Measurements from ENCODE around the gene RORC.

DNA sequence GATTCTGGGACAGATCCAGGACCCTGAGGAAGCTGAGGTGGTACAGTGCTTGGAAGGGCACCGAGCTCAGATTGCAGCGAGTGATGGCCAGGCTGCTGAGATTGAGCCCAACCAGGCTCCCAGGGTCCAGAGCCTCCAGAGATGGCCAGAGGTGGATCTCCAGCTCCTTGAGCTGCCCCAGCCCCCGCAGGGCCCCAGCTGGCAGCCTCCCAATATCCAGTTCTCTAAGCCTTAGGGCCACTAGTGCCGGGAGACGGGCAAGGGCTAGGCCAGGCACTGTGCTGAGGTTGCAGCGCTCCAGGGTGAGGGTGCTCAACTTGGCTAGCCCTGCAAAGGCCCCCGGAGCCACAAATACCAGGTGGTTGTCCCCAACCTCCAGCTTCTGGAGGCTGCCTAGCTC, 29.8 kb downstream of the RORC start:
- TF ChIP-seq POLR2A (IDR thresholded peaks at IDR 0.05; ENCODE audit: low read depth, low read length) = no peak
- no peak for TF ChIP-seq POLR2AphosphoS5 (IDR thresholded peaks at IDR 0.05; ENCODE audit: low read depth, low read length)
- TF ChIP-seq TAF1 (IDR thresholded peaks at IDR 0.05; ENCODE audit: low read depth, low read length) = no peak
- no peak for TF ChIP-seq POU2F2 (IDR thresholded peaks at IDR 0.05; ENCODE audit: low read depth, low read length)
- TF ChIP-seq PAX5 (IDR thresholded peaks at IDR 0.05; ENCODE audit: insufficient read depth, low read length, severe bottlenecking) = no peak
- TF ChIP-seq SPI1 (IDR thresholded peaks at IDR 0.05; ENCODE audit: low read depth, low read length) = no peak

Data from GM12891 (cell line).